CD14-positive monocyte (primary cell): ENCODE data around the gene PPFIA4. TPM values are rescaled to one million over a fixed set of nuclear protein-coding genes. Genes with fewer than 3 reads are reported as not detected.

ENCODE experiments used
- DNase-seq, 3 donors: peaks; one replicate each; pipeline ENCODE4 v3.0.0-alpha.2; 2011 to 2022
- H2AFZ ChIP-seq: 2 replicates; pipeline ENCODE4 v1.6.0; 2012; ENCODE audit warnings: mild to moderate bottlenecking, low read depth, low read length, inconsistent platforms; ENCODE audit not compliant: insufficient read depth, poor library complexity, severe bottlenecking
- H3K27ac ChIP-seq, 2 donors: 1 replicate in 1 of 2; 2 replicates in 1 of 2; pipeline ENCODE4 v1.5.1; 2012 to 2013; ENCODE audit warnings: low read length in 2 of 2, control low read depth in 1 of 2, inconsistent platforms in 1 of 2, low read depth in 1 of 2, mild to moderate bottlenecking in 1 of 2
- H3K27me3 ChIP-seq, 2 donors: one replicate each; pipeline versions ENCODE4 v1.6.0 to v1.6.1; 2011 to 2013; ENCODE audit warnings: low read length in 2 of 2; ENCODE audit not compliant: control insufficient read depth in 2 of 2, insufficient read depth in 2 of 2
- H3K36me3 ChIP-seq, 2 donors: replicated peaks in 1 of 2; 1 replicate in 1 of 2; 2 replicates in 1 of 2; pipeline versions ENCODE4 v1.5.1 to v1.6.1; 2012 to 2013; ENCODE audit warnings: low read length in 2 of 2, control low read depth in 1 of 2, inconsistent platforms in 1 of 2, mild to moderate bottlenecking in 1 of 2; ENCODE audit not compliant: insufficient read depth in 2 of 2, control insufficient read depth in 1 of 2
- H3K4me1 ChIP-seq, 2 donors: 1 replicate in 1 of 2; 2 replicates in 1 of 2; pipeline versions ENCODE4 v1.5.1 to v1.6.1; 2012 to 2013; ENCODE audit warnings: low read length in 2 of 2, control low read depth in 1 of 2, inconsistent platforms in 1 of 2, mild to moderate bottlenecking in 1 of 2, moderate library complexity in 1 of 2; ENCODE audit not compliant: insufficient read depth in 2 of 2, control insufficient read depth in 1 of 2
- H3K4me2 ChIP-seq: replicated peaks from 2 replicates; pipeline ENCODE3; 2012; ENCODE audit warnings: low read length, moderate library complexity, mild to moderate bottlenecking; ENCODE audit not compliant: poor library complexity, severe bottlenecking; ENCODE audit errors: extremely low read depth
- H3K4me3 ChIP-seq, 3 experiments: fragments of 200-600 bp in 1 of 3; sonication (generic) in 1 of 3; replicated peaks in 1 of 3; 1 replicate in 2 of 3; 2 replicates in 1 of 3; pipeline ENCODE4 v1.5.1; 2011 to 2013; ENCODE audit warnings: low read length in 3 of 3, mild to moderate bottlenecking in 3 of 3, control low read depth in 2 of 3, low read depth in 2 of 3, inconsistent platforms in 1 of 3, moderate library complexity in 1 of 3
- H3K79me2 ChIP-seq: 2 replicates; pipeline ENCODE4 v1.6.0; 2012; ENCODE audit warnings: mild to moderate bottlenecking, control low read depth, inconsistent platforms, low read length, moderate library complexity; ENCODE audit not compliant: insufficient read depth
- H3K9ac ChIP-seq: 2 replicates; pipeline ENCODE4 v1.6.0; 2017; ENCODE audit warnings: low read length, mild to moderate bottlenecking; ENCODE audit not compliant: insufficient read depth, poor library complexity, severe bottlenecking
- H3K9me3 ChIP-seq, 2 donors: replicated peaks in 1 of 2; 1 replicate in 1 of 2; 2 replicates in 1 of 2; pipeline versions ENCODE4 v1.5.1 to v1.6.1; 2012 to 2013; ENCODE audit warnings: low read length in 2 of 2, control low read depth in 1 of 2; ENCODE audit not compliant: control insufficient read depth in 1 of 2, insufficient read depth in 1 of 2
- H4K20me1 ChIP-seq: 2 replicates; pipeline ENCODE4 v1.6.0; 2012; ENCODE audit warnings: mild to moderate bottlenecking, low read length, control low read depth, moderate library complexity; ENCODE audit not compliant: insufficient read depth
- H3K27ac Mint-ChIP-seq, 7 donors: one replicate each; pipeline ENCODE4 v1.8.0; 2020; ENCODE audit warnings: mild to moderate bottlenecking in 7 of 7, mixed read lengths in 7 of 7, moderate library complexity in 6 of 7, inconsistent platforms in 2 of 7
- H3K27me3 Mint-ChIP-seq, 3 donors: one replicate each; pipeline ENCODE4 v1.8.0; 2021 to 2022; ENCODE audit warnings: low read depth in 3 of 3, mild to moderate bottlenecking in 3 of 3, mixed read lengths in 3 of 3, moderate library complexity in 3 of 3, inconsistent platforms in 1 of 3
- H3K36me3 Mint-ChIP-seq, 2 donors: one replicate each; pipeline ENCODE4 v1.8.0; 2020; ENCODE audit warnings: mixed read lengths in 2 of 2, inconsistent platforms in 1 of 2, mild to moderate bottlenecking in 1 of 2
- H3K4me1 Mint-ChIP-seq: one replicate; pipeline ENCODE4 v1.8.0; 2020; ENCODE audit warnings: mild to moderate bottlenecking, mixed read lengths
- H3K4me3 Mint-ChIP-seq, 2 donors: one replicate each; pipeline ENCODE4 v1.8.0; 2020; ENCODE audit warnings: mild to moderate bottlenecking in 2 of 2, mixed read lengths in 2 of 2, moderate library complexity in 1 of 2
- H3K9me3 Mint-ChIP-seq, 7 donors: one replicate each; pipeline ENCODE4 v1.8.0; 2020 to 2022; ENCODE audit warnings: mixed read lengths in 7 of 7, mild to moderate bottlenecking in 6 of 7, moderate library complexity in 6 of 7, inconsistent platforms in 2 of 7
- WGBS: methylation state at CpG from one replicate; pipeline ENCODE4 v1.1.5; 2013; ENCODE audit warnings: missing lambda C conversion rate; ENCODE audit not compliant: insufficient coverage; 5-methylcytosine and 5-hydroxymethylcytosine counted together
- intact Hi-C, 2 donors: fragments of 100-400 bp; cut with micrococcal nuclease; formaldehyde crosslinking; loops; one replicate each; pipeline versions ENCODE4 v1.15.0 to v1.15.1; 2023
- polyA plus RNA-seq, 3 donors: library from polyadenylated mRNA; depleted of rRNA in 1 of 3; unstranded in 2 of 3; stranded (reverse) in 1 of 3; fragments of 300-500 nt in 2 of 3; fragments of >200 nt in 1 of 3; fragmentation: Illumina TruSeq in 2 of 3; gene quantifications; 1 replicate in 2 of 3; 2 replicates in 1 of 3; pipeline ENCODE4 v1.2.3, GENCODE V29; 2012 to 2021
- TF ChIP-seq, protein P1 (sequence below): fragments of 200-600 bp; IDR thresholded peaks from one replicate; pipeline ENCODE4 v1.8.0; 2022; ENCODE audit warnings: antibody characterized with exemption, mild to moderate bottlenecking

Gene PPFIA4
- polyA plus RNA-seq, 3 donors = 0.52 to 1.0 (median 0.97) TPM

DNA sequence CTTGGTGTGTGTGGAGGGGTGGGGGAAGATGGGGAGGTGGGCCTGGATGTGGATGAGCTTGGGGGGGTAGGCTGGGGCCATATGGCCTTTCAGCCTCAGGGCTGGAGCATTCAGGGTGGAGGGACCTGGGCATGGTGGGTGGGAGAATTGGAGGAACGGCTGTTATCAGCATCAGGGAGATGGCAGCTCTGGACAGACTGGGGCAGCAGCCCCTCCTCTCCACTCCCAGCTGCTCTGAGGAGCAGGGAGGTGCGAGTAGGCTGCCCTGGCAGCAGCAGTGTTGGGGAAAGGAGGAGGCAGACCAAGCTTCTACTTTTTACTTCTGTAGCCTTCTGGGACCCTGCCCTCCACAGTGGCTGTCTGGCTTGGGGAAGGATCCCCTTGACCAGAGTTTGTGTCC is 10.2 kb downstream of the PPFIA4 start:
- no peaks in the 10 kb centered on the region for H3K36me3 Mint-ChIP-seq
- peaks cover 0 to 2% of the 10 kb centered on the region in 2 donors for H3K27me3 ChIP-seq
- TF ChIP-seq, protein P1, sequence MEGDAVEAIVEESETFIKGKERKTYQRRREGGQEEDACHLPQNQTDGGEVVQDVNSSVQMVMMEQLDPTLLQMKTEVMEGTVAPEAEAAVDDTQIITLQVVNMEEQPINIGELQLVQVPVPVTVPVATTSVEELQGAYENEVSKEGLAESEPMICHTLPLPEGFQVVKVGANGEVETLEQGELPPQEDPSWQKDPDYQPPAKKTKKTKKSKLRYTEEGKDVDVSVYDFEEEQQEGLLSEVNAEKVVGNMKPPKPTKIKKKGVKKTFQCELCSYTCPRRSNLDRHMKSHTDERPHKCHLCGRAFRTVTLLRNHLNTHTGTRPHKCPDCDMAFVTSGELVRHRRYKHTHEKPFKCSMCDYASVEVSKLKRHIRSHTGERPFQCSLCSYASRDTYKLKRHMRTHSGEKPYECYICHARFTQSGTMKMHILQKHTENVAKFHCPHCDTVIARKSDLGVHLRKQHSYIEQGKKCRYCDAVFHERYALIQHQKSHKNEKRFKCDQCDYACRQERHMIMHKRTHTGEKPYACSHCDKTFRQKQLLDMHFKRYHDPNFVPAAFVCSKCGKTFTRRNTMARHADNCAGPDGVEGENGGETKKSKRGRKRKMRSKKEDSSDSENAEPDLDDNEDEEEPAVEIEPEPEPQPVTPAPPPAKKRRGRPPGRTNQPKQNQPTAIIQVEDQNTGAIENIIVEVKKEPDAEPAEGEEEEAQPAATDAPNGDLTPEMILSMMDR = no peak
- H3K4me3 Mint-ChIP-seq = no peak overlapping the region
- H3K9me3 ChIP-seq = no peaks in the 10 kb centered on the region
- H4K20me1 ChIP-seq = no peaks in the 10 kb centered on the region
- H3K4me3 ChIP-seq = no peak overlapping the region
- H3K4me1 Mint-ChIP-seq = peaks cover 12% of the 10 kb centered on the region
- H3K4me2 ChIP-seq = no peak overlapping the region
- no peaks in the 10 kb centered on the region for H3K36me3 ChIP-seq
- H3K27ac Mint-ChIP-seq = no peak overlapping the region
- H3K4me1 ChIP-seq = no peaks in the 10 kb centered on the region
- H3K9ac ChIP-seq = no peak overlapping the region
- H3K27ac ChIP-seq = no peak overlapping the region
- no peak for DNase-seq
- WGBS = no CpG with 5 or more reads among the region's 2 CpGs
- intact Hi-C loops = loop anchor here in 1 of 2 donors (5.0 kb wide), 1 partner anchor 231 kb away; no protein-coding TSS in a partner anchor
- no peaks in the 10 kb centered on the region for H3K9me3 Mint-ChIP-seq
- H2AFZ ChIP-seq = no peak overlapping the region
- no peaks in the 10 kb centered on the region for H3K79me2 ChIP-seq
- peaks cover 4 to 33% (median 15%) of the 10 kb centered on the region in 3 donors for H3K27me3 Mint-ChIP-seq

DNA sequence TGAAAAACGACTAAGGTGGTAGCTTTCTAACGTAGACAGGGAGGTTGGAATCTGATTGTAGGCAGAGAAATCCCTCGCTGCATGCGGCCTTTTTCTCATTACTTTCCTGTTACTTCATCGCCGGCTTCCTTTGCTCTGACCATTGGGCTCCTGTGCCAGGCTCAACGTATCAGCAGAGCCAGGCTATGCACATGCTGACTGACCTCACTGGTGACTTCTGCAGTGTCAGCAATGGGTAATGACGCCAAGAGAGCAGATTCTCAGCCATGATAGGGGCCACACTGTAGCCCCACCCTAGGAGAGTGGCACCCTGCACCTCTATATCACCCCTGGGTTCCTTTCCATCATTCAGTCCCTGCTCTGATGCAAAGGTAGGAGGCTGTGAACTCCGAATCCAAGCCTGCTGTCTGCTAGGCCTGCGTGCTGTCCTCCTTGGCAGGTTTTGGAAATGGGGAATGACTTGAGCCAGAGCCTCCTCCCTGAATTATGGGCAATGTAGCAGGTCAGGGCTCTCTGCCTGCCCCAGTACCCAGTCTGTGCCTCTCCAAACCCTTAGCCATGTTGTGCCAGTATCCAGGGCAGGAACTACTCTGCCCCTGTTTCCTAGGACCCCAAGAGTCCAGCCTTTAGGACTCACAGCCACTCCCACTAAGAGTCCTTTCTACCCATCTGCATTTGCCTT is 11.4 kb downstream of the PPFIA4 start:
- H3K27ac Mint-ChIP-seq = no peak overlapping the region
- no peaks in the 10 kb centered on the region for H3K36me3 Mint-ChIP-seq
- Histone ChIP-seq H3K4me3 (no peak overlapping the region), H2AFZ (no peak overlapping the region), H3K4me2 (no peak overlapping the region), H4K20me1 (no peaks in the 10 kb centered on the region), H3K79me2 (no peaks in the 10 kb centered on the region), H3K9me3 (no peaks in the 10 kb centered on the region), H3K27me3 (peaks cover 0 to 2% of the 10 kb centered on the region in 2 donors), H3K36me3 (no peaks in the 10 kb centered on the region), H3K4me1 (no peaks in the 10 kb centered on the region), H3K27ac (no peak overlapping the region), H3K9ac (no peak overlapping the region)
- peaks cover 12% of the 10 kb centered on the region for H3K4me1 Mint-ChIP-seq
- H3K4me3 Mint-ChIP-seq = no peak overlapping the region
- WGBS = 93% methylated on average over 6 of the region's 10 CpGs
- no peak for DNase-seq
- TF ChIP-seq, protein P1 = no peak
- H3K9me3 Mint-ChIP-seq = no peaks in the 10 kb centered on the region
- intact Hi-C loops = loop anchor here (2.0 to 5.0 kb wide), 3 partner anchors 179 to 231 kb away; no protein-coding TSS in a partner anchor
- peaks cover 3 to 34% (median 16%) of the 10 kb centered on the region in 3 donors for H3K27me3 Mint-ChIP-seq
